ENCODE results near the gene ESRP2. TPM values are rescaled to one million over a fixed set of nuclear protein-coding genes. Genes with fewer than 3 reads are reported as not detected.

The ESRP2 gene
- total and polyA plus RNA-seq, 9 of the 15 experiments (the other 6 are each of a cell fraction or from before 2014, with no cell fraction given) = 0.05 to 0.15 (median 0.07) TPM; not detected in 6

GRCh38 chr16:68274441-68274840 is 38.5 kb upstream of the ESRP2 start (continued):
- TF ChIP-seq NFE2L1 (tag; IDR thresholded peaks at IDR 0.05; ENCODE audit: borderline replicate concordance, low read depth) (no peak), TRIM25 (IDR thresholded peaks at IDR 0.05; ENCODE audit: borderline replicate concordance) (no peak)

- Histone ChIP-seq H3K4me1 (replicated peaks in 1 of 2; ENCODE audit: control insufficient read depth in 2 of 2, insufficient read depth in 2 of 2, low read length in 2 of 2) (peaks cover 0 to 9% of the 10 kb centered on the region in 2 experiments; a peak in 1 of 5 replicates), H3K27ac (ENCODE audit: extremely low read depth, low read depth, low read length) (no peak overlapping the region), H4K20me1 (replicated peaks; ENCODE audit: control insufficient read depth, insufficient read depth, low read length) (peaks cover 24% of the 10 kb centered on the region), H3K36me3 (ENCODE audit: control insufficient read depth, insufficient read depth, low read length) (peaks cover 64% of the 10 kb centered on the region), H2AFZ (ENCODE audit: low read depth, low read length) (no peak overlapping the region), H3K79me2 (ENCODE audit: control insufficient read depth, insufficient read depth, low read length) (peaks cover 49% of the 10 kb centered on the region), H3K9ac (ENCODE audit: insufficient read depth in 1 of 2, low read depth in 2 of 2, low read length in 2 of 2) (no peak overlapping the region), H3K9me3 (replicated peaks; ENCODE audit: control insufficient read depth, insufficient read depth, low read depth, low read length) (no peaks in the 10 kb centered on the region), H3K9me1 (ENCODE audit: control insufficient read depth, insufficient read depth, low read length) (no peaks in the 10 kb centered on the region), H3K4me2 (ENCODE audit: insufficient read depth, low read length) (no peak overlapping the region), H3K4me3 (no peak overlapping the region), H3K27me3 (ENCODE audit: control insufficient read depth in 2 of 2, insufficient read depth in 2 of 2, low read length in 2 of 2) (no peaks in the 10 kb centered on the region)
- ATAC-seq = no peak
- CTCF ChIA-PET (ENCODE audit: low intra/inter-chr PET ratio) = no interaction called here
- POLR2A ChIA-PET = interaction anchor here (0.7 to 1.4 kb wide), 4 partner anchors 9 to 64 kb away, joined by 3 to 8 read pairs (median 4); partner anchors contain the start of gene SLC7A6
- no peak for FAIRE-seq
- no peak for DNase-seq (ENCODE audit: extremely low read depth in 1 of 4, low spot score in 3 of 4)
- TF ChIP-seq ZNF212 (CRISPR knock-in tag; IDR thresholded peaks at IDR 0.05) (no peak), SAFB (IDR thresholded peaks at IDR 0.05; ENCODE audit: borderline replicate concordance, low read depth, low read length) (no peak), SAFB2 (IDR thresholded peaks at IDR 0.05; ENCODE audit: borderline replicate concordance, low read depth, low read length, severe bottlenecking) (no peak)
- in situ Hi-C loops (cut with MboI) (no loop called here), intact Hi-C loops (cut with micrococcal nuclease) (no loop called here)
- WGBS (ENCODE audit: insufficient coverage, low coverage, missing lambda C conversion rate) = 100% methylated on average over 6 of the region's 8 CpGs
- BruUV-seq (replicated peaks) = no TSS peak
Measured at GRCh38 chr16:68273896-68274295, 38.0 kb upstream of the ESRP2 start.

Data from K562 (cell line).